Measurements from ENCODE around the gene SLC13A3. TPM values are rescaled to one million over a fixed set of nuclear protein-coding genes. Genes with fewer than 3 reads are reported as not detected.

Gene SLC13A3
- polyA plus RNA-seq, 2 of the 4 experiments (the other 2 are of a cell fraction) = 0.19 TPM; not detected in 1

DNA sequence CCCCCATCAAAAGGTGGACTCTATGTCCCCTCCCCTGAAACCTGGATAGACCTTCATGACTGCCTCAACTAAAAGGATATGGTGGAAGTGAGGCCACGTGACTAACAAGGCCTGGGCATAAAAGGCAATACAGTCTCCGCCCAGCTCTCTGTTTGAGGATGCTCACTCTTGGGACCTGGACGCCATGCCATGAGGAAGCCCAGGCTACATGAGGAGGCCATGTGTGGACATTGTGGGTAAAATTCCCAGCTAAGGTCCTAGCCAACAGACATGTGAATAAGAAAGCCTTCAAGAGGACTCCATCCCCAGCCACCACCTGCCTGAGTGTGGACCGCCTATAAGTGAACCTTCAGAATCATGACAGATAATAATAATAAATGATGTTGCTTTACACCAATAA is 130.7 kb downstream of the SLC13A3 start:
- no peaks in the 10 kb centered on the region for H3K4me1 ChIP-seq
- POLR2A ChIA-PET = no interaction called here
- H3K27ac ChIP-seq = no peak overlapping the region
- no peak overlapping the region for H3K4me3 ChIP-seq
- FAIRE-seq (no peak), DNase-seq (ENCODE audit: low read depth in 1 of 2, low spot score in 1 of 2) (no peak), ATAC-seq (no peak)
- CTCF ChIA-PET = interaction anchor here (0.8 to 8.7 kb wide), 14 partner anchors 9 to 163 kb away, joined by 3 to 113 read pairs (median 4); no protein-coding TSS in a partner anchor
- H3K4me2 ChIP-seq = no peak overlapping the region
- H3K9me3 ChIP-seq = 0 out of 3 replicates have a peak, but pooled peaks cover 6% of the 10 kb centered on the region
- 30% methylated on average over 4 of the region's 4 CpGs for WGBS (ENCODE audit: missing lambda C conversion rate)
- no peak for TF ChIP-seq POLR2AphosphoS2 (conservative IDR thresholded peaks at IDR 0.05; ENCODE audit: low read length)
- TF ChIP-seq ESRRA (IDR thresholded peaks at IDR 0.05; ENCODE audit: borderline replicate concordance, low read length) = no peak
- TF ChIP-seq KDM1A (IDR thresholded peaks at IDR 0.05; ENCODE audit: low read depth) = no peak

DNA sequence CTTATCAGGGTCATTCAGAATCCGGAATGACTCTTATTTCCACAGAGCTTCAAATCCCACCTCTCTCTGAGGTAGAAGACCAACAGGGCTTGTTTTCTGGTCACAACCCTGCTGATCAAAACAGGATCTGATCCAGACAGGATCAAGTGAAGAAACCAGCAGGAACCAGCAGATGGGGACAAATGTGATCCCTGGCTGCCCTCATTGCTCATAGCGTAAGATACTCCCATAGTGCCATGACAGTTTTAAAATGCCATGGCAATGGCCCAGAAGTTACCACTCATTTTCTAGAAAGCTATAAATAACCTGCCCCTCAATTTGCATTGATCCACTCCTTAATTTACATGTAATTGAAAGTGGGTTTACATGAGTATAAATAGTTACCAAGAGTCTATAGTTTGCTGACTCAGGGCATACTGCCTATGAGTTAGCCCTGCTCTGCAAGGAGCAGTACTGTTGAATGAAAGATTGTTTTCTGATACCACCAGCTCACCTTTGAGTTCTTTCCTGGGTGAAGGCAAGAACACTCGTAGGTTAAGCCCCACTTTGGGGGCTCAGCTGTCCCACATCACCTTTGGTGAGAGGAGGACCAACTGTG is 131.7 kb downstream of the SLC13A3 start:
- CTCF ChIA-PET = interaction anchor here (1.0 to 8.7 kb wide), 10 partner anchors 10 to 164 kb away, joined by 3 to 113 read pairs (median 4); no protein-coding TSS in a partner anchor

GRCh38 chr20:46512943-46513844 is 138.1 kb downstream of the SLC13A3 start, which contains the start of gene ZNF334:
Gene ZNF334 (minus strand): TSS chr20:46513559. CDS start chr20:46512102, 1,457 bp downstream.
- H3K4me2 ChIP-seq = peak within 1 kb of the TSS; percentile 25; the same call in 1 of the 3 replicates
- H3K9me3 ChIP-seq = no peaks in the 10 kb centered on the region
- H3K4me3 ChIP-seq = 0 out of 3 replicates have a peak within 1 kb of the TSS, but pooled peaks have one; percentile 12
- ChIA-PET CTCF (interaction anchor here (1.5 kb wide), 1 partner anchor 167 kb away, joined by 5 read pairs; no protein-coding TSS in a partner anchor), POLR2A (no interaction called here)
- no peak for FAIRE-seq
- no peak within 1 kb of the TSS for H3K27ac ChIP-seq
- no peak for DNase-seq (ENCODE audit: low read depth in 1 of 2, low spot score in 1 of 2)
- no peaks in the 10 kb centered on the region for H3K4me1 ChIP-seq
- TF ChIP-seq HOXB13 (CRISPR knock-in tag; IDR thresholded peaks at IDR 0.05; ENCODE audit: low read depth) = no peak
- TF ChIP-seq TFCP2L1 (CRISPR knock-in tag; IDR thresholded peaks at IDR 0.05) = no peak
- TF ChIP-seq RARB (CRISPR knock-in tag; IDR thresholded peaks at IDR 0.05) = no peak
- WGBS (ENCODE audit: missing lambda C conversion rate) = 53% methylated on average over 37 of the region's 49 CpGs
- no peak for ATAC-seq

More for the DNA sequence above, 131.7 kb downstream of the SLC13A3 start:
- Histone ChIP-seq H3K9me3 (0 out of 3 replicates have a peak, but pooled peaks cover 6% of the 10 kb centered on the region), H3K4me1 (no peaks in the 10 kb centered on the region), H3K4me3 (no peak overlapping the region), H3K4me2 (no peak overlapping the region), H3K27ac (no peak overlapping the region)
- TF ChIP-seq GATA3 (IDR thresholded peaks at IDR 0.05; ENCODE audit: borderline replicate concordance) (no peak), MAFK (IDR thresholded peaks at IDR 0.05; ENCODE audit: partially characterized antibody) (peak; percentile 46)
- POLR2A ChIA-PET = interaction anchor here (0.5 kb wide), 1 partner anchor 1066 kb away, joined by 3 read pairs; no protein-coding TSS in a partner anchor
- FAIRE-seq = no peak
- no peak for ATAC-seq
- DNase-seq (ENCODE audit: low read depth in 1 of 2, low spot score in 1 of 2) = no peak
- WGBS (ENCODE audit: missing lambda C conversion rate) = 31% methylated on average over 3 of the region's 3 CpGs

DNA sequence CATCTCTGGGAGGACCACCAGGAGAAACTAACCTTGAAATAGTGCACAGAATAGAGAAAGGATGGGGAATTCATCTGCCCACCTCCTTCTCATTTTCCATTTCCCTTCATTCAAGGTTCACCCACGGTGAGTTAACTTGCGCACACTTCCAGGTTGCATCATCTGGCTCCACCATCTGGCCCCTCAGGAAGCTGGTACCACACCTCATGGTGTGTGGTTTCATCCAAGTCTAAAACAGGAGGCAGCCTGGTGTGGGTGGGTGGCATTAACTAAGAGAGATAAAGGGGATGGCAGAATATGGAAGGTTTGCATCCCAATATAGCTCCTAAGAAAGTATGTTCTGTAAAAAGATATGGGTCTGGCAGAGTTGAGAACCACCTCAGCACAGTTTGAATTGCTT is 141.7 kb downstream of the SLC13A3 start:
- FAIRE-seq (no peak), ATAC-seq (no peak), DNase-seq (ENCODE audit: low read depth in 1 of 2, low spot score in 1 of 2) (no peak)
- Histone ChIP-seq H3K27ac (no peak overlapping the region), H3K4me1 (no peaks in the 10 kb centered on the region), H3K9me3 (0 out of 3 replicates have a peak, but pooled peaks cover 3% of the 10 kb centered on the region), H3K4me2 (no peak overlapping the region), H3K4me3 (no peak overlapping the region)
- TF ChIP-seq CBX2 (IDR thresholded peaks at IDR 0.05; ENCODE audit: borderline replicate concordance, low read depth) = no peak
- TF ChIP-seq POLR2A (IDR thresholded peaks at IDR 0.05; ENCODE audit: low read length) = no peak
- TF ChIP-seq HOXB5 (CRISPR knock-in tag; IDR thresholded peaks at IDR 0.05) = no peak
- no peak for TF ChIP-seq RAD21 (conservative IDR thresholded peaks at IDR 0.05 in 1 of 2, IDR thresholded peaks at IDR 0.05 in 1 of 2)
- no peak for TF ChIP-seq TP53 (CRISPR knock-in tag; IDR thresholded peaks at IDR 0.05)
- TF ChIP-seq, protein P1, sequence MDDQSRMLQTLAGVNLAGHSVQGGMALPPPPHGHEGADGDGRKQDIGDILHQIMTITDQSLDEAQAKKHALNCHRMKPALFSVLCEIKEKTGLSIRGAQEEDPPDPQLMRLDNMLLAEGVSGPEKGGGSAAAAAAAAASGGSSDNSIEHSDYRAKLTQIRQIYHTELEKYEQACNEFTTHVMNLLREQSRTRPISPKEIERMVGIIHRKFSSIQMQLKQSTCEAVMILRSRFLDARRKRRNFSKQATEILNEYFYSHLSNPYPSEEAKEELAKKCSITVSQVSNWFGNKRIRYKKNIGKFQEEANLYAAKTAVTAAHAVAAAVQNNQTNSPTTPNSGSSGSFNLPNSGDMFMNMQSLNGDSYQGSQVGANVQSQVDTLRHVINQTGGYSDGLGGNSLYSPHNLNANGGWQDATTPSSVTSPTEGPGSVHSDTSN (IDR thresholded peaks at IDR 0.05) = no peak
- no peak for TF ChIP-seq NR3C1 (IDR thresholded peaks at IDR 0.05)
- no peak for TF ChIP-seq HOXA7 (CRISPR knock-in tag; IDR thresholded peaks at IDR 0.05)
- TF ChIP-seq, protein P2, sequence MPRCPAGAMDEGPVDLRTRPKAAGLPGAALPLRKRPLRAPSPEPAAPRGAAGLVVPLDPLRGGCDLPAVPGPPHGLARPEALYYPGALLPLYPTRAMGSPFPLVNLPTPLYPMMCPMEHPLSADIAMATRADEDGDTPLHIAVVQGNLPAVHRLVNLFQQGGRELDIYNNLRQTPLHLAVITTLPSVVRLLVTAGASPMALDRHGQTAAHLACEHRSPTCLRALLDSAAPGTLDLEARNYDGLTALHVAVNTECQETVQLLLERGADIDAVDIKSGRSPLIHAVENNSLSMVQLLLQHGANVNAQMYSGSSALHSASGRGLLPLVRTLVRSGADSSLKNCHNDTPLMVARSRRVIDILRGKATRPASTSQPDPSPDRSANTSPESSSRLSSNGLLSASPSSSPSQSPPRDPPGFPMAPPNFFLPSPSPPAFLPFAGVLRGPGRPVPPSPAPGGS (IDR thresholded peaks at IDR 0.05) = no peak
- no peak for TF ChIP-seq EHMT2 (IDR thresholded peaks at IDR 0.05; ENCODE audit: low read depth)
- TF ChIP-seq ZC3H11A (IDR thresholded peaks at IDR 0.05) = no peak
- TF ChIP-seq HEYL (CRISPR knock-in tag; IDR thresholded peaks at IDR 0.05) = no peak
- ChIA-PET CTCF (interaction anchor here (1.2 kb wide), 1 partner anchor 171 kb away, joined by 3 read pairs; no protein-coding TSS in a partner anchor), POLR2A (no interaction called here)
- 47% methylated on average over 2 of the region's 2 CpGs for WGBS (ENCODE audit: missing lambda C conversion rate)
